ENCODE data around the gene STUB1.

The STUB1 gene

GRCh38 chr16:725463-726187 is 45.4 kb downstream of the STUB1 start:
- DNase-seq (ENCODE audit: low spot score), result no peak

GRCh38 chr16:726188-726437 is 45.9 kb downstream of the STUB1 start:
- no peak for DNase-seq (ENCODE audit: low spot score)

GRCh38 chr16:726438-727290 is 46.5 kb downstream of the STUB1 start, which contains the start of the genes CCDC78 and HAGHL:
Gene CCDC78 (minus strand): TSS chr16:726443. CDS start chr16:726367, 76 bp downstream.
Gene HAGHL (plus strand): TSS chr16:727106. CDS start chr16:727510, 404 bp downstream.
- peak; percentile 37 for DNase-seq (ENCODE audit: low spot score)

- DNase-seq (ENCODE audit: low spot score), result no peak
Measured at GRCh38 chr16:727291-727977, 47.2 kb downstream of the STUB1 start.

GRCh38 chr16:728131-728889 is 48.1 kb downstream of the STUB1 start:
- peak; percentile 54 for DNase-seq (ENCODE audit: low spot score)

GRCh38 chr16:728890-729744 is 48.9 kb downstream of the STUB1 start:
- DNase-seq (ENCODE audit: low spot score), result no peak

- no peak for DNase-seq (ENCODE audit: low spot score)
Measured at GRCh38 chr16:729768-730665, 49.8 kb downstream of the STUB1 start.

- DNase-seq (ENCODE audit: low spot score), result no peak
Measured at GRCh38 chr16:730666-731509, 50.7 kb downstream of the STUB1 start.

- no peak for DNase-seq (ENCODE audit: low spot score)
Measured at GRCh38 chr16:732332-732731, 52.1 kb downstream of the STUB1 start.
